ENCODE data around the gene MAMDC4.
"Not testable (repeated sequence)": the region's sequence is repeated elsewhere in the genome, so short reads cannot be mapped to it uniquely, and the experiment has no call there.

Gene MAMDC4

DNA sequence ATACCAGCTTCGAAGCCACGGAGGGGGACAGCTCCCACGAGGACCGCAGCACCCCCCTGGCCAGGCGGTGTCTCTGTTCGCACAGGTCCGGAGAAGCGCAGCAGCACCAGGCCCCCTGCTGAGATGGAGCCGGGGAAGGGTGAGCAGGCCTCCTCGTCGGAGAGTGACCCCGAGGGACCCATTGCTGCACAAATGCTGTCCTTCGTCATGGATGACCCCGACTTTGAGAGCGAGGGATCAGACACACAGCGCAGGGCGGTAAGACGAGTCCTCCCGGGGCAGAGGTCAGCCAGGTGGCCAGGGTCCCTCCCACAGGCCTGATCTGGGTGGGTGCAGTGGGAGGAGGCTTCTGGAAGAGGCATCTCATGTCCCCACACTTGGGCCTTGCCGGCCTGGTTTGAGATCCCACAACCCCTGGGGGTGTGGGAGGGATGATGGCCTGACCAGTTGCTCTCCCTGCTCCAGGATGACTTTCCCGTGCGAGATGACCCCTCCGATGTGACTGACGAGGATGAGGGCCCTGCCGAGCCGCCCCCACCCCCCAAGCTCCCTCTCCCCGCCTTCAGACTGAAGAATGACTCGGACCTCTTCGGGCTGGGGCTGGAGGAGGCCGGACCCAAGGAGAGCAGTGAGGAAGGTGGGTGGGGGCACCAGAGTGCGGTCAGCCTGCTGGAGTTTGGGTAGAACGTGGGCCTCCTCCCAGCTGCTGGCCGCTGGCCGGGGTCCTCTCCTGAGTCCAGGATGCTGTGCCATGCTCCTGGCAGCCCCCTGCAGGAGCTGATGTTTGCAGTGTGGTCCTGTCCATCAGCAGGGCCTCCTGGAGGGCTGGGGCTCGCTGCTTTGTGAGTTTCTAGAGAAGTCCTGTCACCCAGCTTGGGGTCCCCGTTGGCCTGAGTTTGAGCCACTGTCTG lies 12.7 kb upstream of the MAMDC4 start:
- no peak for DNase-seq

DNA sequence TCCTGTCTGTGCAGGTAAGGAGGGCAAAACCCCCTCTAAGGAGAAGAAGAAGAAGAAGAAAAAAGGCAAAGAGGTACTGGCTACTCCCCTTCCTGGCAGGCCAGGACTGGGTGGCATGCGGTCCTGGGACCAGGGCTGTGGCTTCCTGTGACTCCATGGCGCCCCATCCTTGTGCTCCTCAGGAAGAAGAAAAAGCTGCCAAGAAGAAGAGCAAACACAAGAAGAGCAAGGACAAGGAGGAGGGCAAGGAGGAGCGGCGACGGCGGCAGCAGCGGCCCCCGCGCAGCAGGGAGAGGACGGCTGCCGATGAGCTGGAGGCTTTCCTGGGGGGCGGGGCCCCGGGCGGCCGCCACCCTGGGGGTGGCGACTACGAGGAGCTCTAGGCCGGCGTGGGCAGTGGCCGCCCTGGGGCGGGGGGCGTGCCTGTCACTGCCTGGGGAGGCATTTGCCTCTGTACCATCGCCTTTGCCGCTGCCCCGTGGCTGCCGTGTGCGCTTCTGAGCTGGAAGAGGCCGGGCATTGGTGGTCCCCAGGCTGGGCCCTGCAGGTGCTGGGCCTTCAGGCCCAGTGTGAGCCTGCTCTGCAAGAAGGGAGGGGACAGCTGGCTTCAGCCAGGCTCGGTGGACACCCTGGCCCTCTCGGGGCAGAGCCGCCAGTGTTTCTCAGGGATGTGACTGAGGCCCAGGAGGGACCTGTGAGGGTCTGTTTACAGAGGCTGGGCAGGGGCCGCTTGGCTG lies 11.8 kb upstream of the MAMDC4 start:
- no peak for DNase-seq

DNA sequence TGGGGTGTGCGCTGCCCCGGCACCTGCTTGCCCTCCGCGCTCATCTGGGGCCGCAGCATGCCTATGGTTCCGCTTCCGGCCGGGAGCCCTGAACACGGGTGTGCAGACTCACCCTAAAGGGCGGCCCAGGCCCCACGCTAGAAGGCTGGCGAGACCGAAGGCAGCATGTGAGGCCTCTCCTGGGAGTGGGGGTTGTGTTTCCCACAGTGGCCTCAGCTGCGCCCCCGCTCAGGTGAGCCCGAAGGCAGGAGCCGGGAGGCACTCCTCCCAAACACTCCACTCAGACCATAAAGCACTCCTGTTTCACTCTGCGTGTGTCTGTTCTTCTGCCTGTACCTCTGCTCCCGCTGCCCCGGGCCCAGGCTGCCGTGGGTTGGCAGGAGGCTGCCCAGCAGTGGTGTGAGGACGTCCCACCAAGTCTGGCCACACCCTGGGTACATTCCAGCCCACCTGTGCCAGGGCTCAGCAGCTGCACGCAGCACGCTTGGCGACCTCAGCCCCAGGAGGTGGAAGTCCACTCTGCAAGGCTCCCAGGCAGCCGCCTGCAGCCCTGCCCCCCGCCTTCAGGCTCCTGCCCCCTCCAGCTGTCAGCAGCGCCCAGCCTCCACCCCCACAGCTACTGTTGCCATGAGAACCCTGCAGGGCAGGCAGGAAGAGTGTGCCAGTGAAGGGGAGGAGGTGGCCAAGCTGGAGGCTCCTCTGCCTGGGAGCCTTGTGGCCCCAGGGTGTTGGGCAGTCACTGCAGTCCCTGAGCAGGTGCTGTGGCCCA lies 11.1 kb upstream of the MAMDC4 start:
- DNase-seq, result peak; percentile 71

DNA sequence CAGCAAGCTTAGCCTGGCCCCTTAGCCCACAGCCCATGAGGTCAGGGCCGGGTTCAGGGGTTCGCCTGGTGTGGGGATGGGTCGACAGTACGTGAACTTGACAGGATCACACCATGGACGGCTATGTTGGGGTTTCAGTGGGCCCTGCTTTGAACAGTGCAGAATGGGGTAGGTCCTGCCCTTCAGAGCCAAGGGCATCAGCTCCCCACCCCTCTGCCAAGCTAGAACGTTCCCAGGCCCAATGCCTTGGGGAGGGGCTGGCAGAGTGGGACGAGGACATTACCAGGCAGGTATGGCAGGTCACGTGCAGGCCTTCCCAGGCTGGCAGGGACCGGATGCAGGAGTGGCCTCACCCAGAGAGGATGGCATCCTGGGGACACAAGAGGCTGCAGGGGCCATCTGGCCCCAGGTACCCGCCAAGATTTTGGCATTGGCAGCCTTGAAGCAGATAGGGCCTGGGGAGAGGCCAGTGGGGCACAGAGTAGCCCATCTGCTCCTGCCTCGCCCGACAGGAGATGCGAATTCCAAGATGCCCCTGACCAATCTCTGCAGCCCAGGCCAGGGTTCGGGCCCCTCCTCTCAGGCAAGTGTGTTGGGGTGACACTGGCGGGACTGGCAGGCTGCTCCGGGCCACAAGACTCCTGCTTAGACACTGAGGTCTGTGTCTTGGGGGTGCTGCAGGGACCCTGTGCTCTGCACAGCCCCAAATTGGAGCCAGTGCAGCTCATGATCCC lies 10.3 kb upstream of the MAMDC4 start:
- peak; percentile 58 for DNase-seq

DNA sequence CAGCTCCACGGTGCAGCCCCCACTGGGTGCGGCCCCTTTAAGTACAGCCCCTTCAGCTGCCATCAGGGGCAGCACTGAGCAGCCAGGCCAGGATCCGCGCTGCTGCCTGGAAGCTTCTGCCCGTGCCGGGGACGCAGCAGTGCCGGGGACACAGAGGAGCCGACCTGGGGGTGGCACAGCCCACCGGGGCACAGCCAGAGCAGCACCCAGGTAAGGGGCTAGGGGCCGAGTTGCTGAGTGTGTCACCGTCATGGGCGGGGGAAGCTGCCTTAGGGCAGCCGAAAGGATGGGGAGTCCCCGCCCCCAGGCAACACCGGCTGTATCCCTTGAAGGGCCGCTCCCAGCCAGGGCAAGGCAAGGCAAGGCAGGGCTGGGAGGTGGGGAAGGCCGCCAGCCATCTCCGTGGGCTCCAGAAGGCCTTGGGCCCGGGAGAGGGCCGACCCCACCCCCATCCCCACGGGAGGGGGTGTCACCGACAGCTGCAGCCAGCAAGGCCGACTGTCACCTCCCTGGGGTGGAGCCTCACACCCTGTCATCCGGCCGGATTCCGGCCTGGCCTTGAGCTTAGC lies 9.7 kb upstream of the MAMDC4 start, which contains the start of gene AJM1:
Gene AJM1 (plus strand): TSS at position 99 of the 569 bp plus-strand sequence. CDS start 1,937 bp downstream, outside the sequence.
- DNase-seq, result peak; percentile 41

DNA sequence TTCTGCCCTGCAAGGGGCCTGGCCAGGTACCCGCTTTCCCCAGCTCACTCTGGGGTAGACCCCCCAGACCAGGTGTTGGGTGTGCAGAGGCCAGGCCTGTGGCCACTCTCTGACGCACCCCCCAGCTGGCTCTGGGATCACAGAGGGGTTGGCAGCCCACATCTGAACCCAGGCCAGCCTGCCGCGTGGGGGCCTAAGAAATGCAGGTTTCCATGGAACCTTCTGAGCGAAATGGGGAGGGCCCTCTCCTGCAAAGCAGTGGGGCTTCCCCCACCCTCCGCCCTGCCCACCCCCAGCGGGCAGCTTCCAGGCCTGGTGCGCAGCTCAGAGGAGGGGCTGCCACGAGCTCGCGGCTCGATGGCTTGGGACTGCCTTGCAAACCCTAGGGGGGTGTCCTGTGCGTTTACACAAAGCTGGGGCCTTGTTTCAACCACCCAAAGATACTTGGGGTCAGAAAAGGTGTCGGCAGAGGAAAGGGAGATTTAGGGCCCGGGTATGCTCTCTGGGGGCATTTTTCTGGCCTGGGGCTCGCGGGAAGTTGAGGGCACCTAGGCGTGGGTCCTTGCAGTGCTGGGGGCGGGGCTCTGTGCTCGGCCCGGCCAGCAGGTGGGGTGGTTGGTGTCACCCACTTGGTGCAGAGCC lies 8.9 kb upstream of the MAMDC4 start:
- DNase-seq, result not testable (repeated sequence)

DNA sequence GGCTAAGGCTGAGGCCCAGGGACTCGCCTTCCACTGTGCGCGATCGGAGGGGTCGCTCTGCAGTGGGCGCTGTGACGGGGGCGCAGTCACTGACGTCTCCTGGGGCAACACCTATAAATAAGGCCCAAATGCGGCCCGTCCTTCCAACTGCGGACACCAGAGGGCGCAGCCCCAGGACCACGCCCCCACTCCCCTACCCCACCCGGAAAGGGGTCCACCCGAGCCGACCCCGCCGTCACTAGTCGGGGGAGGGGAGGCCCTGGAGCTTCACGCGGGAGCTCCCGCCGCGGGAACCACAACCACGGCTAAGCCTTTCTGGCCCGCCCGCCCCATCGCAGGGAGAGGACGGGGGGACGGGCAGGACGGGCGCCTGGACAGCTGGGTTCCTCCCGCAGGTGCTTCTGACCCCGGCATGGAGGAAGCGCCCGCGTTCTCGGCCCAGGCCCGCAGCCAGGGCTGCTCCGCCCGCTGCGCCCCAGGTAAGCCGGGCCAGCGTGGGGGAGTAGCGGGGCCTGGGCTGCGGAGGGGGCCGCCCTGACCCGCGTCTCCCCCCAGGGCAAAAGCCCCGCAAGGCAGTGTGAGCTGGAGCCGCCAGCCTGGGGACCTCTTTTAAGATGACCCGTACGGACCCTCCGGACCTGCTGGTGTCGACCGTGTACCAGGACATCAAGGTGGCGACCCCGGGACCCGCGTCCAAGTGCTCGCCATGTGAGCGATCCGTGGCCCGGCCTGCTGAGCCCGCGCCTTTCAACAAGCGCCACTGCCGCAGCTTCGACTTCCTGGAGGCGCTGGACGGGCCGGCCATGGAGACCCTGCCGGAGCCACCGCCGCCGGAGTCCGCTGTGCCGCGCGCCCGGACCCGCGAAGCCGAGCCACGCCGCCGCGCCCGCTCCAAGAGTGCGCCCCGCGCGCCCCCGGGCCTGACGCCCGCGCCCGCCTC lies 8.1 kb upstream of the MAMDC4 start:
- not testable (repeated sequence) for DNase-seq

DNA sequence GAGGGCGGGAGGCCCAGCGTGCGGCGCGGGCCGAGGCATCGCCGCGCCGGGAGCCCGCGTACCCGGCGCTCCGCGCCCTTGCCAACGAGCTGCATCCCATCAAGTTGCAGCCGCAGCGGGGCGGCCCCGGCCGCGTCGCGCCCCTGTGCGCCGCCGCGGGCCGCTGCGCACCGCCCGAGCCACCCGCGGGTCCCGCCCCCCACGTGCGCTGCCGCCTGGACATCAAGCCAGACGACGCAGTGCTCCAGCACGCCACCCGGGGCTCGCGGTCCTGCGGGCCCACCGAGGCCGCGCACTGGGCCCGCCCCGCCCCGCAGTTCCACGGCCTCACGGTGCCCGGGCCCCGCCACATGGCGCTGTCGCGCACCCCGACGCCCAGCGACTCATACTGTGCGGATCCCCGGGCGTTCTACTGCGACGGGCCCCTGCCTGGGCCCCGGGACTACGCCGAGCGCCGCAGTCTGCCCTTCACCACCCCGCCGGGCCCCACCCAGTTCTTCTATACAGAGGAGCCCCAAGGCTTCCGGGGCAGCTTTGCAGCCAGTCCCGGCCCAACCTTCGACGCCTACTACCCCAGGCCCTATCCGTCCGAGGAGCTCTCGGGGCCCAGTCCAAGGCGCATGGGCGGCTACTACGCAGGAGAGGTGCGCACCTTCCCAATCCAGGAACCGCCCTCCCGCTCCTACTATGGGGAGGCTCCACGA lies 7.2 kb upstream of the MAMDC4 start:
- DNase-seq, result no peak

DNA sequence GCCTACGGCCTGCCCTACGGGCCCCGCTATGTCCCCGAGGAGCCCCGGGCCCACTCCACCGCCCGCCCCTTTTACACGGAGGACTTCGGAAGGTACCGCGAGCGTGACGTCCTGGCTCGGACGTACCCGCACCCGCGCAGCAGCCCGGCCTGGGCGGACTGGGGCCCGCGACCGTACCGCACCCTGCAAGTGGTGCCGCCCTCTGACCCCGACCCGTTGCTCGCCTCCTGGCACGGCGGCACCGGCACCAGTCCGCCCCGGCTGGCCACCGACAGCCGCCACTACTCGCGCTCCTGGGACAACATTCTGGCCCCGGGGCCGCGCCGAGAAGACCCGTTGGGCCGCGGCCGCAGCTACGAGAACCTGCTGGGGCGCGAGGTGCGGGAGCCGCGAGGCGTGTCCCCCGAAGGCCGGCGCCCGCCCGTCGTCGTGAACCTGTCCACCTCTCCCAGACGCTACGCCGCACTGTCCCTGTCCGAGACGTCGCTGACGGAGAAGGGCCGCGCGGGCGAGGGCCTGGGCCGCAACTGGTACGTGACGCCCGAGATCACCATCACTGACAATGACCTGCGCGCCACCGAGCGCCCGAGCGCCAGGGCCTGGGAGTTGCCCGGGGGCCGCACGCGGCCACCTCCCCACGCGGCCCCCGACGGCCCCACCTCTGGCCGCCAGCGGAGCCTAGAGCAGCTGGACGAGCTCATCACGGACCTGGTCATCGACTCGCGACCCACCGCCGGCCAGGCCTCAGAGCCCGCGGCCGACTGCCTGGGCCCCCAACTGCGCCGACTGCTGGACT lies 6.5 kb upstream of the MAMDC4 start:
- no peak for DNase-seq

DNA sequence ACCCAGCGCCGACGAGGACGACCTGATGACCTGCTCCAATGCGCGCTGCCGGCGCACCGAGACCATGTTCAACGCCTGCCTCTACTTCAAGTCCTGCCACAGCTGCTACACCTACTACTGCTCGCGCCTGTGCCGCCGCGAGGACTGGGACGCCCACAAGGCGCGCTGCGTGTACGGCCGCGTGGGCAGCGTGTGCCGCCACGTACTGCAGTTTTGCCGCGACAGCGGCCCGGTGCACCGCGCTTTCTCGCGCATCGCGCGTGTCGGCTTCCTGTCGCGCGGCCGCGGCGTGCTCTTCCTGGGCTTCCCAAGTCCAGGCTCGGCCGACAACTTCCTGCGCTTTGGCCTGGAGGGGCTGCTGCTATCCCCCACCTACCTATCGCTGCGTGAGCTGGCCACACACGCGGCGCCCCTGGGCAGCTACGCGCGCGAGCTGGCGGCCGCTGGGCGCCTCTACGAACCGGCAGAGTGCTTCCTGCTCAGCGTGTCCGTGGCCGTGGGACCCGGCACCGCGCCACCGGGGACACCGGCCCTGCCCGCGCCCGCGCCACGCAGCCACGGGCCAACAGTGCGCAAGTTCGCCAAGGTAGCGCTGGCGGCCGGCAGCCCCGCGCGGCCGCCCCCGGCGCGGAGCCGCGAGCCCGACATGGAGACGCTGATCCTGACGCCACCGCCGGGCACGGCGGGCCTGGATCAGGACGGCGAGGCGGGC lies 5.6 kb upstream of the MAMDC4 start:
- DNase-seq, result no peak

DNA sequence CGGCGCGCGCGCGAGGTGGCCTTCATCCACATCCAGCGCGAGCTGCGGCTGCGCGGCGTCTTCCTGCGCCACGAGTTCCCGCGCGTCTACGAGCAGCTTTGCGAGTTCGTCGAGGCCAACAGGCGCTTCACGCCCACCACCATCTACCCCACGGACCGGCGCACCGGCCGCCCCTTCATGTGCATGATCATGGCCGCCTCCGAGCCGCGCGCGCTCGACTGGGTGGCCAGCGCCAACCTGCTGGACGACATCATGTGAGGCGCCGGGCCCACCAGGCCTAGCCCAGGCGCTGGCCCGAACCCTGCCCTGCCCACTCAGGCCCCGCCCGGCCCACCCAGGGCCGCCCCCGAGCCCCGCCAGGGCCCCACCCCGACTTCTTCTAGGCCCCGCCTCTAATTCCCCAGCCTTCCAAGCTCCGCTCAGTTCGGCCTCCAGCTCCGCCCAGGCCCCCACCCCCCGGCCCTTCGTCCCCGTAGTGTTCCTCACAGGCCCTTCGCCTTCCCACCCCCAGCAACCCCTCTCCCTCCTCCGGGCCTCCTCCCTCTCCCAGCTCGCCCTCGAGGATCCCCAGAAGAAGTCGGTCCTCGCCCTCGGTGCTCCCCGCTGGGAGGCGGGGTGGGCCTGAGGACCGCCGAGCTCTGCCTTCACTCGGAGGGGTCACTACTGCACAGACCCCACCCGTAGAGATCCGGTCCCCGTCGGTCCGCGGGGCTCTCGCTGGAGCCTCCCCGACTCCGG lies 4.9 kb upstream of the MAMDC4 start:
- no peak for DNase-seq

DNA sequence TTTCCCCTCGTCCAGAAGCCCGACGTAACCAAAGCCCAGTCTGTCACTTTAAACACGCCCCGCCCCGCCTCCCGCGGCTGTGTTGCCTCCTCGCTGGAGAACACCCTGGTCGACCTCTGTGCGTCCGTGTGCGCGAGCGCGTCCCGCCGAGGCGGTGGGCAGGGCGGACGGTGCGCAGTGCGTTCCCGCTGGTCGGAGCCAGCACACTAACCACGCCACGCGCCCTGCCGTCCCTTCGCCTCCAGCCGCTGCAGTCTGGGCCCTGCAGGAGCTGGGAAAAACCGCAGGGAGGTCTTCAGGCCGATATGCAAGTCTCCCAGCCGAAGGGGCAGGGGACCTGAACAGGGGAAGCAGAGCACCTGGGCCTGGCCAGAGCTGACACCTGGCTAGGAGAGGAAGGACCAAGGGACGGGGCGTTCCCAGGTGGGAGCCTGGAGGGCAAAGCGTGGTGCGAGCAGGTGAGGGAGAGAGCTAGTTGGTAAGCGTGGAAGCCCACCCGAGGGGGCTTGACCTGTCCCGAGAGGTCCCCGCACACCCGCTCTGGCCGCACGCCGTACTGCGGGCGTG lies 4.2 kb upstream of the MAMDC4 start:
- DNase-seq, result peak; percentile 17

DNA sequence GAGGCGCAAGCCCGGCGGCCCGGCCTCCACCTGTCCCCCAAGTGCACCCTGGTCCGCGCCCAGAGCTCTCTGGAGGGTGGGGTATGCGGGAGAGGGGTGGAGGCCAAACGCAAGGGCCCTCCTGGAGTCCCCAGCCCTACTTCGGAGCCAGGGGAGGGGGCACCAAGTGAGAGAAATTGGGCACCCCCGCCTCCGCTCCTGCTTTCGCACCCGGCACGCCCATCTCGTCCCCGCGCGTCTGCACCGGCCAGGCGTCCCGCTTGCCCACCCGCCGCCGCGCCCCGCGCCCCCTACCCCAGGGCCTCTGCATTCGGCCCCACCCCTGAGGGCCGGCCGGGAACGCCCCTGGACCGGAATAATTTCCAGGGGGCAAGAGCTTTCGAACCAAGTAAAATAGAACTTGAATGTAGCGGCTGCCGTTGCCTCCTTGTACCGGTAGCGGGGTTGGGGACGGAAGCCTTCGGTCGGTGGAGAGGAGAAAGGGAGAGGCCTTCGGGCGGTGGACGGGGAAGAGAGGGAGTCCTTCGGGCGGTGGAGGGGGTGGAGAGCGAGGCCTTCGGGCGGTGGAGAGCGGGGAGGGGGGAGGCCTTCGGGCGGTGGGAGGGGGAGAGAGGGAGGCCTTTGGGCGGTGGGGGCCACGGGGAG lies 3.6 kb upstream of the MAMDC4 start:
- no peak for DNase-seq

DNA sequence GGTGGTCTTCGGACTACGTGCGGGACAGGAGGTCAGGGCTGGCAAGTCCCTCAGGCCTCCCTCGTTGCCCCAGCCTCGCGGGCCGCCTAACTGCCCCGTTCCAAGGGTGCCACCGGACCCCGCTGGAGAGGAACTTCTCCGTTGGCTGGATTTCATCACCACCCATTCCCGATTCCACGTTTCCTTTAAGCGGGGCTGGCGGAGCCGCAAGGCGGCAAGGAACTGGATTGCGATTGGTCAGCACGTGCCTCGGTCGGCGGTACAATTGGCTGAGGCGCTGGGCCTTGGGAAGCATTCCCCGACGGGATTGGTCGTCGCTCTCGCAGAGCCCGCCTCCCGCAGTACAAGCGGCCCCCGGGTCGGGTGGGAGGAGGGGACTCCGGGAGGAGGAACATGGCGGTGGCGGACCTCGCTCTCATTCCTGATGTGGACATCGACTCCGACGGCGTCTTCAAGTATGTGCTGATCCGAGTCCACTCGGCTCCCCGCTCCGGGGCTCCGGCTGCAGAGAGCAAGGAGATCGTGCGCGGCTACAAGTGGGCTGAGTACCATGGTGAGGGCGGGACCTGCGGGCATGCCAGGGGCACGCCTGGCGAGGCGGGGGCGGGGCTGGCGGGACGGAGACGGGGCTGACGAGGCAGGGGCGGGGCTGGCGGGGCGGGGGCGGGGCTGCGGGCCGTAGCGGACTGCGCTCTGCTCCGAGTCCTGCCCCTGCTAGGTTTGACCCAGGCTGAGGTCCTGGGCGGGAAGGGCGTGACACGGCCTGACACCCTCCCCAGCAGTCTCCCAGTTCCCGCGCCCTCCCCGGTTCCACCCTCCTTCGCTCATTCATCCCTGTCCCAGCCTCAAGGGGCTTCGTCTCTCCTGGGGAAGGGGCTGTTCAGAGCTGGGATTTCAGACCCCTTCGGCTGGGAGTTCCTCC lies 2.8 kb upstream of the MAMDC4 start, which contains the start of gene PHPT1:
Gene PHPT1 (plus strand): TSS at position 372 of the 922 bp plus-strand sequence. CDS start 22 bp downstream, at position 394.
- peak; percentile 98 for DNase-seq

Measured in DMS79 (cell line).